Activated CD8-positive, alpha-beta memory T cell treated with anti-CD3 and anti-CD28 coated beads, Interleukin-2, amount 10 ng/mL, durations not matched to agents 7 days and 5 days (primary cell): Measurements from ENCODE around the gene FAM193A. TPM values are rescaled to one million over a fixed set of nuclear protein-coding genes. Genes with fewer than 3 reads are reported as not detected.
"Not testable (repeated sequence)": the region's sequence is repeated elsewhere in the genome, so short reads cannot be mapped to it uniquely, and the experiment has no call there.

ENCODE experiments used
- ATAC-seq: fragments of 150-1000 bp; cut with Tn5 transposase; one replicate; pipeline ENCODE4 v1.10.0; 2021; ENCODE audit warnings: moderate library complexity
- CTCF ChIA-PET: fragments of 350-600 bp; sonication (Branson Sonifier 250); formaldehyde crosslinking; loops from one replicate; lab custom pipeline; 2021; ENCODE audit warnings: antibody characterized with exemption; lab: Charles Lee
- DNase-seq: peaks from one replicate; pipeline ENCODE4 v3.0.0-alpha.2; 2020
- H3K27ac Mint-ChIP-seq: one replicate; pipeline ENCODE4 v1.8.0; 2021; ENCODE audit warnings: mild to moderate bottlenecking, mixed read lengths
- H3K27me3 Mint-ChIP-seq: one replicate; pipeline ENCODE4 v1.8.0; 2021; ENCODE audit warnings: mixed read lengths
- H3K36me3 Mint-ChIP-seq: one replicate; pipeline ENCODE4 v1.8.0; 2021; ENCODE audit warnings: mild to moderate bottlenecking, mixed read lengths
- H3K4me1 Mint-ChIP-seq: one replicate; pipeline ENCODE4 v1.8.0; 2021; ENCODE audit warnings: mixed read lengths
- H3K4me3 Mint-ChIP-seq: one replicate; pipeline ENCODE4 v1.8.0; 2021; ENCODE audit warnings: mild to moderate bottlenecking, moderate library complexity, mixed read lengths
- H3K9me3 Mint-ChIP-seq: one replicate; pipeline ENCODE4 v1.8.0; 2022; ENCODE audit warnings: low read depth, mixed read lengths
- total RNA-seq, 2 experiments: library from RNA; stranded (reverse); gene quantifications; one replicate each; pipeline ENCODE4 v1.2.3, GENCODE V29; 2021

Gene FAM193A
- total RNA-seq, 2 experiments from 2014 or later, result 30.0 to 37.9 TPM

DNA sequence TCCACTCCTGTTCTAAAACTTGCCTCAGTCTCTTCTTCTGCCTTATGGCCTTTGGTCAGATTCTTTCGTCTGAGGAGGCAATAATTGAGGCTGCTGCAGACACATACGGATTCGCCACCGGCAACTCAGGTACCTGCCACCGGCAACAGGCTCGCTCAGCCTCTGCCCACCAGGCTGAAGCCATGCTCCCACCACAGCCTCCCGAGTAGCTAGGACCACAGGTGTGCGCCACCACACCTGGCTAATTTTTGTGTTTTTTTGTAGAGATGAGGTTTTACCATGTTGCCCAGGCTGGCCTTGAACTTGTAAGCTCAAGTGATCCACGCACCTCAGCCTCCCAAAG, 193.1 kb downstream of the FAM193A start:
- H3K27me3 Mint-ChIP-seq, result no peaks in the 10 kb centered on the region
- ATAC-seq (no peak), DNase-seq (no peak)
- H3K27ac Mint-ChIP-seq, result no peak overlapping the region
- CTCF ChIA-PET, result interaction anchor here (1.4 kb wide), 1 partner anchor 12 kb away, joined by 3 read pairs; no protein-coding TSS in a partner anchor
- no peak overlapping the region for H3K4me3 Mint-ChIP-seq
- H3K9me3 Mint-ChIP-seq, result no peaks in the 10 kb centered on the region
- H3K4me1 Mint-ChIP-seq, result peaks cover 6% of the 10 kb centered on the region
- H3K36me3 Mint-ChIP-seq, result peaks cover 20% of the 10 kb centered on the region

DNA sequence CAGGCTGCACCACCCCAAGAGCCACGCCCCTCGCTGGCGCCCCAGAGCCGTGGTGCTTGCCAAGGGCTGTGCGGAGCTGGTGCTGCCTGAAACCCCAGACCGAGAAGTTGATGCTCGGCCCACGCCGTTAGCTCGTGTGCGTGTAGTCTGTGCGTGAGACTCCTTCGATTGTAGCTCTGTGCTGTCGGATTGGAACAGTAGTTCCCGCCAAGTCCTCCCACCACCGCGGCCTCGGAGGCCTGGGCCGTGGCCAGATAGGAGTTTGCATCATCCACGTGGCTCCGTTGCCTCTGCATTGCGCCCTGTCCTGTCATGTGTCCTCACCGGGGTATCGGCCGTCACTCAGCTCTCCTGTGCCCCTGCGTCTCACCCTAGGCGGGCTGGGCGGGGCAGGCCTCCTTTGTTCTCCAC, 195.5 kb downstream of the FAM193A start:
- H3K36me3 Mint-ChIP-seq, result peaks cover 41% of the 10 kb centered on the region
- DNase-seq (no peak), ATAC-seq (no peak)
- peaks cover 7% of the 10 kb centered on the region for H3K4me1 Mint-ChIP-seq
- no peaks in the 10 kb centered on the region for H3K27me3 Mint-ChIP-seq
- H3K9me3 Mint-ChIP-seq, result no peaks in the 10 kb centered on the region
- CTCF ChIA-PET, result interaction anchor here (1.3 kb wide), 1 partner anchor 59 kb away, joined by 4 read pairs; no protein-coding TSS in a partner anchor
- no peak overlapping the region for H3K27ac Mint-ChIP-seq
- H3K4me3 Mint-ChIP-seq, result no peak overlapping the region

DNA sequence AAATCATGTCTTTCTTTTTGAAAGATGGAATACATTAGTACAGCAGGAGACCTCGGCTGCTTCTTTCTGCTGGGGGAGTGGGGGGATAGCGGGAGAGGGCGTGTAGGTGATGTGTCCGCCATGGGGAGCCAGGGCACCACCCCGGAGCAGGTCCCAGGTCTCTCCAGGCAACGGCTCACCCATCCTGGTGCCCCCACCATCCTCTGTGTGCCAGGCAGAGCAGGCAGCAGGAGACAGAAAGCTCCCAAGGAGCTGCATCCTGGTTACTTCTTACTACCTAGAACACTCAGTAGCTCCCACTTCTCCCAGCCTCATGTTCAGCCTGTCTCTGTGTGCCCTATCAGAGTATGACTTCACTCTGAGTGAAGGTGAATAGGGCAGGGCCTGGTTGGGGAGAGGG, 196.1 kb downstream of the FAM193A start:
- no peak overlapping the region for H3K27ac Mint-ChIP-seq
- peaks cover 41% of the 10 kb centered on the region for H3K36me3 Mint-ChIP-seq
- no peaks in the 10 kb centered on the region for H3K9me3 Mint-ChIP-seq
- peaks cover 7% of the 10 kb centered on the region for H3K4me1 Mint-ChIP-seq
- ATAC-seq (no peak), DNase-seq (no peak)
- no peak overlapping the region for H3K4me3 Mint-ChIP-seq
- no peaks in the 10 kb centered on the region for H3K27me3 Mint-ChIP-seq
- CTCF ChIA-PET, result no interaction called here

DNA sequence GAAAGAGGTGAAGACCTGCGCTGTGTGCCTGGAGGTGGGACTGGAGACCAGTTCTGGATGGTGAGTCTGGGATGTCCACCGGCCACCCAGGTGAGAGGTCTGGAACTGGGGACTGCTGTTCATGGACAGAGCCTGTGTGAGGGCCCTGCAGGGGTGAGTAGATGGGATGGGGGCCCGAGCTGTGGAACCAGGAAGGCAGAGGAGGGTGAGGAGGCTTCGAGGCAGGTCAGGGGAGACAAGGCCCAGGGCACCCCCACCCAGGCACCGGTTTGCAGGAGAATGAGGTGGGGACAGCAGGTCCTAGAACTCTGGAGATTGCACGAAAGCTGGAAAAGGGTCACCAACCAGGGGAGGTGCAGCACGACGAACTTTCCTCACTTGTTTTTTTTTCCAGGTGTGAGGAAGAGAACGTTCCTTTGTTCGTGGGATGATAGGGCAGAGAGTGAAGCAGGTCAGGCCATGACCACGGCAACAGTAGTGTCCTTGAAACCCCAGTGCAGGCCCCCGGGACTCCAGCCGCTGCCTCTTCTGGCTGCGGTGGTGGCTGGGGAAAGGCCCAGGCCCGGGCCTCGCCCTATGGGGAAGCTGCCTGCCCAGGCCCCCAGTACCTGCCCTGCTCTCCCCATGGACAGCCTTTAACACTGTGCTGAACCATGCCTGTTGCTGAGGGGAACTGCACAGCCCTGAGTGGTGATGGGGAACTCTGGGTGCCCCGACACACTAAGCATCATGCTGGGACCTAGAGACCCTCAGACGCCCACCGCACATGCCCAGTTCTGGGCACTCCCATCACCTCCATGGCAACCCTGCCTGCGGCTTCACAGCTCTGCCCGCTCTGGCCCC, 196.8 kb downstream of the FAM193A start:
- Mint-ChIP-seq H3K36me3 (peaks cover 41% of the 10 kb centered on the region), H3K4me1 (peaks cover 7% of the 10 kb centered on the region), H3K9me3 (no peaks in the 10 kb centered on the region), H3K4me3 (no peak overlapping the region), H3K27ac (no peak overlapping the region), H3K27me3 (no peaks in the 10 kb centered on the region)
- CTCF ChIA-PET, result no interaction called here
- DNase-seq (no peak), ATAC-seq (no peak)

DNA sequence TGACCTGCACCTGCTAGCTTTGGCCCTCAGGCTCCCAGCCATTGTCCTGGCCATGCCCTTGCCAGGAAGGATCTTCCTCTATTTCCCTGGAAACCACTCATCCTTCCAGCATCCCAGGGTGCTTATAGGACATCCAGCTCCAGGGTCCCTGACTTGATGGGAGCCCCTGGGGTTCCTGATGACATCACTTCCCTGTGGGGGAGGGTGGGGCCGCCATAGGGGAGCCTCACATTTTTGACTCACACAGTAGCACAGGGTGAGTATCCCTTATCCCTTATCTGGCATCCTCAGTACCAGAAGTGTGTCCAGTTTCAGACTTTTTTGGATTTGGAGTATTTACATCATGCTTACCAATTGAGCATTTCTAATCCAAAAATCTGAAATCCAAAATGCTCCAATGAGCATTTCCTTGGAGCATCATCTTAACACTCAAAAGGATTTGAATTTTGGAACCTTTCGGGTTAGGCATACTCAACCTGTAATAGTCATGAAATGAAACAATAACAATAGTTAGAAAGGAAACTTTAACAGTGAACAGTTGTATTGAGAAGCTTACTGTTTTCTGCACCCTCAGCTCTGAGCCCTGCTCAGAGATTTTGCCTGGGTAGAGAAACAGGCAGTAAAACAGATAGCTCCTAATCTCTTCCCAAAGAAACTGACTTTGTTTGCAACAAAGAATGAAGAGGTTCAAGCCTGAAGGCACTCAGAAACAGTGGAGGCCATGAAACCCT, 197.6 kb downstream of the FAM193A start:
- CTCF ChIA-PET, result no interaction called here
- peaks cover 42% of the 10 kb centered on the region for H3K36me3 Mint-ChIP-seq
- no peak overlapping the region for H3K27ac Mint-ChIP-seq
- ATAC-seq, result no peak
- no peaks in the 10 kb centered on the region for H3K9me3 Mint-ChIP-seq
- peaks cover 7% of the 10 kb centered on the region for H3K4me1 Mint-ChIP-seq
- H3K27me3 Mint-ChIP-seq, result no peaks in the 10 kb centered on the region
- DNase-seq, result no peak
- H3K4me3 Mint-ChIP-seq, result no peak overlapping the region

DNA sequence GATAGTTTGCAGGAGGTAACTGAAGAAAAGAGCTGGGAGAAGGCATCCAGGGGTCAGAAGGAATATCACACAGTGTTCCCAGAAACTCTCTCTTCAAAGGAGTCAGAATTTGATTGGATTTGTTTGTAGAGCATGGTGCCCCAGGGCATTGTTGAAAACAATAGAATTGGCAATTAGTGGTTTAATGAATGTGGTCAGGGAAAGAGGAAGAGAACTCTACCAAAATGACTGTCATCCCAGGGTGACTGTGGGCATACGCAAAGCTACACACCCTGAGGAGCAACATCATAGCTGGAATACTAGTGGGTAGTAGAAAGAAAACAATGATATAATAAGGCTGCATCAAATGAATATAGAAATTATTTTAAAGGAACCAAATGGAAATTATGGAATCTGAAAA, 198.2 kb downstream of the FAM193A start:
- Mint-ChIP-seq H3K9me3 (no peaks in the 10 kb centered on the region), H3K27me3 (no peaks in the 10 kb centered on the region), H3K4me1 (peaks cover 7% of the 10 kb centered on the region), H3K36me3 (peaks cover 40% of the 10 kb centered on the region), H3K4me3 (no peak overlapping the region), H3K27ac (peak overlapping the region; percentile 55)
- no peak for DNase-seq
- CTCF ChIA-PET, result no interaction called here
- ATAC-seq, result no peak

DNA sequence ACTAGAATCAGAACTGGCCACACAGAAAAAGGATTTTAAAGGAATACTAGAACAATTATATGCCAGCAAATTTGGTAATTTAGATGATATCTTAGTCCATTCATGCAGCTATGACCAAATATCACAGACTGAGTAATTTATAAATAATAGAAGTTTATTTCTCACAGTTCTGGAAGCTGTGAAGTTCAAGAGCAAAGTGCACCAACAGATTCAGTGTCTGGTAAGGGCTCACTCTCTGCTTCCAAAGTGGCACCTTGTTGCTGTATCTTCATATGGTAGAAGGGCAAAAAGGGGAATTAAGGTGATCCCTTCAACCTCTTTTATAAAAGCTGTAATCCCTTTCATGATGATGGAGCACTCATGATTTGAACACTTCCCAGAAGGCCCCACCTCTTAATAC, 199.4 kb downstream of the FAM193A start:
- ATAC-seq (no peak), DNase-seq (no peak)
- peaks cover 11% of the 10 kb centered on the region for H3K4me1 Mint-ChIP-seq
- peaks cover 46% of the 10 kb centered on the region for H3K36me3 Mint-ChIP-seq
- no peaks in the 10 kb centered on the region for H3K27me3 Mint-ChIP-seq
- H3K27ac Mint-ChIP-seq, result no peak overlapping the region
- H3K9me3 Mint-ChIP-seq, result no peaks in the 10 kb centered on the region
- CTCF ChIA-PET, result no interaction called here
- H3K4me3 Mint-ChIP-seq, result no peak overlapping the region

DNA sequence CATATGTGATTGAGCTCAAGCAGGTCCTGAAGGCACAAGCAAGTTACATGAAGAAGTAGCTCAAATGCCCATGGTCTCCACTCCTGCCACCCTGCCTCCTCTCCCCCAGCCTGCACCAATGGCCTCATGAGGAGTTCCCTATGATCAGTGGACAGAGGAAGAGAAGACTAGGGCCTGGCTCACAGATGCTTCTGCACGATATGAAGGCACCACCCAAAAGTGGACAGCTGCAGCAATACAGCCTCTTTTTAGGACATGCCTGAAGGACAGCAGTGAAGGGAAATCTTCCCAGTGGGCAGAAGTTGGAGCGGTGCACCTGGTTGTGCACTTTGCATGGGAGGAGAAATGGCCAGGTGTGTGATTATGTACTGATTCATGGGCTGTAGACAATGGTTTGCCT, 201.8 kb downstream of the FAM193A start:
- CTCF ChIA-PET, H3K27ac Mint-ChIP-seq: not testable (repeated sequence)

DNA sequence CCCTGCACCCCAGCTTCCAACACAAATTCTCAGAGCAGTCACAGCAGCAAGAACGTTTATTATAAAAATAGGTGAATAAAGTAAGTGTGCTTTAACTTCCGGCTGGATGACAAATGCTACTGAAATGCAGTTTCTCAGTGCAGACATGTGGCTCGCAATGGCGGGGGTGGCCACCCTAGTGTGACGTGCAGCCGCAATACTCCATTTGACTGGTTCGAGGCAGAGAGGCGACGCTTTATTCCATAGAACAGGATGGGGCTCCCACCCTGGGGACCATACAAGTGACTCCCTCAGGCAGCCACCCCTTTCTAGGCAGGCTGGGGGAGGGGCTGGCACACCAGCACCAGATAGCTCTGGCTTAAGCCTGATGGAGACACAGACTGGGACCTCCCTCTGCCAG, 205.2 kb downstream of the FAM193A start:
- Mint-ChIP-seq H3K27ac (no peak overlapping the region), H3K4me1 (peaks cover 30% of the 10 kb centered on the region), H3K27me3 (no peaks in the 10 kb centered on the region), H3K4me3 (no peak overlapping the region), H3K36me3 (peaks cover 49% of the 10 kb centered on the region), H3K9me3 (no peaks in the 10 kb centered on the region)
- ATAC-seq (no peak), DNase-seq (no peak)
- CTCF ChIA-PET, result interaction anchor here (1.4 kb wide), 1 partner anchor 12 kb away, joined by 3 read pairs; no protein-coding TSS in a partner anchor

More for the DNA sequence above, 201.8 kb downstream of the FAM193A start:
- not testable (repeated sequence) for H3K4me3 Mint-ChIP-seq, H3K27me3 Mint-ChIP-seq, DNase-seq, ATAC-seq, H3K9me3 Mint-ChIP-seq
- peaks cover 11% of the 10 kb centered on the region for H3K4me1 Mint-ChIP-seq
- peaks cover 45% of the 10 kb centered on the region for H3K36me3 Mint-ChIP-seq

DNA sequence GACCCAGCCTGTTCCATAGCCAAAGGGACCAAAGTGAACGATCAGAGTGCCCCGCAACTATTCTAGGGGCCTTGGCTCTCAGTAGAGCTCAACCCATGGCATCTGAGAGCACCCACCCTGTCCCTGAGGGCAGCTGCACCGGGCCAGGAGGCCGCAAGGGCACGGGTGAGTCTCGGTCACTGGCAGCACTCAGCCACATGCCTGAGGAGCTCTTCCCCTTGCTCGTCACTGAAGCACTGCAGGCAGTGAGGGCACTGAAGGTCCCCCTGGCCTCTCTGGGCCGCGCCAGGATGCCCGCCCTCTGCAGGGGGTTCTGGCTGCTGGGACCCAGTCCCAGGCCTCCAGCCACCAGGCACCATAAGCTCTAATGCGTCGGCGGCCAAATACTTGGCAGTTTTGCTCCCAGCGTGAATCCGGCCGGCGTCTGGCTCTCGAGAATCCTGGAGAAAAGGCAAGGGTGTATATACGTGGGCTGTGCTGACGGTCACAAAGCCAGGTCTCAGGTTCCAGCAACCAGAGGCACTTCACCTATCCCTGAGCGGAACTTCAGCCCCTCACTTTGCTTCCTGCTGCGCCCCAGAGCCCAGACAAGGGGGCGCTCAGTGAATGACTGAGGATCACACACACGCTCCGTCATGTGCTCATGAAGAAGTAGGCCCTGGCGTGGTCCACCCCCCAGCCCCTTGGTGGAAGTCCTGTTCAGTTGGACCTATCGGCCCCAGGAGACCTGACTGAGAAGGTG, 205.8 kb downstream of the FAM193A start:
- Mint-ChIP-seq H3K36me3 (peaks cover 51% of the 10 kb centered on the region), H3K4me1 (peaks cover 37% of the 10 kb centered on the region), H3K9me3 (no peaks in the 10 kb centered on the region), H3K27me3 (no peaks in the 10 kb centered on the region), H3K4me3 (no peak overlapping the region), H3K27ac (no peak overlapping the region)
- CTCF ChIA-PET, result interaction anchor here (1.4 kb wide), 1 partner anchor 13 kb away, joined by 3 read pairs; no protein-coding TSS in a partner anchor
- ATAC-seq (no peak), DNase-seq (no peak)

DNA sequence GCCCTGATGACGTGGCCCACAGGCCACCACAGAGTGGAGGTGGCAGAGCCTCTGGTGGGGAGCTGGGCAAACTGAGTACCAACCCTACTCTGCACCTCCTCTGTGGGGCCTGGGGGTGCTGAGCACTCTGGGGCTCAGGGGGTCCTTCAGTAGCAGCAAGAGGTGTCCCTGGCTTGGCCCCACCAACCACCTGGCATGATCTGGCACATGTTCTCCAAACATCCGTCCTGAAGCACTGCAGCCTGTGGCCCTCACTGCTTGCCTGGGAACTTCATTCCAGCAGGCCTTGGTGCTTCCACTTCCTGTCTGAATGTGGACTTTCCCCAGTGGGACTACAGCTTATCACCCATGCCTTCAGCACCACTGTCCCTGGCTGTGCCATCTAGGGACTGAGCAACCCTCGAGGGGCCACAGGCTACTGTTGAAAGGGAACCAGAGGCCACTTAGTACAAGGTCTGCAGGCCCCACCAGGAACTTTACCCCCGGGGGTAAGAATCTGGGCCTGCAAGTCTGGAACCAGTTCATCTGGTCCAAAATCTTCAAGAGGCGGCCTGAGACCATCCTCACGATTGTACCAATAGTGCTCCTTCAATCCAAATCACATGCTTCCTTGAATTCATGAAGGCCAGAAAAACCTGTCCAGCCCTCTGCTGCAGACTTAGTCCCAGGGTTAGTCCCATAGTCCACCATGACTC, 206.5 kb downstream of the FAM193A start:
- Mint-ChIP-seq H3K9me3 (no peaks in the 10 kb centered on the region), H3K4me3 (no peak overlapping the region), H3K27me3 (no peaks in the 10 kb centered on the region), H3K36me3 (peaks cover 58% of the 10 kb centered on the region), H3K4me1 (peaks cover 44% of the 10 kb centered on the region), H3K27ac (no peak overlapping the region)
- CTCF ChIA-PET, result no interaction called here
- DNase-seq, result no peak
- ATAC-seq, result no peak

DNA sequence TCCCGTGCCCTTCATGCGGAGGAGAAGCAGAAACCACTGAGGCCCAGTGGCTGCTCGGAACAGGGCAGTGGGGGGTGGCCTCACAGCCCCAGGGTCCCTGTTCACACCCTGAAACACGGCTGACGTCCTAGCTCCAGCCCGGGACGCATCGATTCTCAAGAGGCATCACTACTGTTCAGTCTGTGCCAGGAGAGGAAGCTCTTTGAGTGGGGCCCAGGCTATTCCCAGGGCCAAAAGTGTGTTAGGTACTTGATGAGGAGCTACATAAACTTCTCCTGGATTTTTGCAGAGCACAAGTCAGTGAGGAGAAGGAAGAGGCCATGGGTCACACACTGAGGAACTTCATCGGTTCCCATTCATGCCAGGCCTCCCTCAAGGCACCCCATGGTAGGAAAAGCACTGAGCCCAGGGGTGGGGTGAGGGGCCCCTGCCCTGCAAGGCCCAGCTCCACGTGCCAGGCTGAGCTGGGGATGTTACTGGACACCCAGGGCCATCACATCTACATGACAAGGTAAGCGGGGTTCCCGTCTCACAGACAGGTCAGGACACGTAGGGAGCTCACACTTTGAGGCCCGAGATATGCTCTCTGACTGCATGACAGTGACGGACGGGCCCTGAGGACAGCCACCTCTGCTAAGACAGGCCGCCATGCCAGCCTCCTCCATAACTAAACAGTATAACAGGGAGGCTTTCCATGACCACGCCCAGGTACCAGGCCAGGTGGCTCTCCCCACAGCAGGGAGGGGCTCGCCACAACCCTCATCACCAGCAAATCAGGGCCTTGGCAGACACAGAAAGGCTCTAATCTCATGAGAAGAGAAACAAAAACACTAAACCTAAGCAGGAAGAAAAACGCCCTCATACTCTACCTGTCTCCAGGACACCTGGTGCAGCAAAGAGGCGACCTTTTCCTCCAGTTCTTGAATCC, 207.3 kb downstream of the FAM193A start:
- Mint-ChIP-seq H3K36me3 (peaks cover 55% of the 10 kb centered on the region), H3K4me3 (no peak overlapping the region), H3K27ac (no peak overlapping the region), H3K4me1 (peaks cover 44% of the 10 kb centered on the region), H3K9me3 (no peaks in the 10 kb centered on the region), H3K27me3 (no peaks in the 10 kb centered on the region)
- DNase-seq (no peak), ATAC-seq (no peak)
- CTCF ChIA-PET, result no interaction called here
